GM12875 (cell line): ENCODE measurements around the gene SKAP1.
"Not testable (repeated sequence)": the region's sequence is repeated elsewhere in the genome, so short reads cannot be mapped to it uniquely, and the experiment has no call there.

Source experiments
- H3K4me3 ChIP-seq: one replicate; pipeline ENCODE4 v1.5.1; 2011; ENCODE audit warnings: low read depth, low read length, control low read depth
- TF ChIP-seq, protein P1 (sequence below): IDR thresholded peaks from 2 replicates; pipeline ENCODE4 v1.5.1; 2011; ENCODE audit warnings: low read depth, mild to moderate bottlenecking, control low read depth, inconsistent platforms, low read length, moderate library complexity, borderline replicate concordance; ENCODE audit not compliant: insufficient read depth

Gene SKAP1

GRCh38 chr17:48207776-48208544, 222.1 kb downstream of the SKAP1 start:
- TF ChIP-seq, protein P1, sequence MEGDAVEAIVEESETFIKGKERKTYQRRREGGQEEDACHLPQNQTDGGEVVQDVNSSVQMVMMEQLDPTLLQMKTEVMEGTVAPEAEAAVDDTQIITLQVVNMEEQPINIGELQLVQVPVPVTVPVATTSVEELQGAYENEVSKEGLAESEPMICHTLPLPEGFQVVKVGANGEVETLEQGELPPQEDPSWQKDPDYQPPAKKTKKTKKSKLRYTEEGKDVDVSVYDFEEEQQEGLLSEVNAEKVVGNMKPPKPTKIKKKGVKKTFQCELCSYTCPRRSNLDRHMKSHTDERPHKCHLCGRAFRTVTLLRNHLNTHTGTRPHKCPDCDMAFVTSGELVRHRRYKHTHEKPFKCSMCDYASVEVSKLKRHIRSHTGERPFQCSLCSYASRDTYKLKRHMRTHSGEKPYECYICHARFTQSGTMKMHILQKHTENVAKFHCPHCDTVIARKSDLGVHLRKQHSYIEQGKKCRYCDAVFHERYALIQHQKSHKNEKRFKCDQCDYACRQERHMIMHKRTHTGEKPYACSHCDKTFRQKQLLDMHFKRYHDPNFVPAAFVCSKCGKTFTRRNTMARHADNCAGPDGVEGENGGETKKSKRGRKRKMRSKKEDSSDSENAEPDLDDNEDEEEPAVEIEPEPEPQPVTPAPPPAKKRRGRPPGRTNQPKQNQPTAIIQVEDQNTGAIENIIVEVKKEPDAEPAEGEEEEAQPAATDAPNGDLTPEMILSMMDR = no peak
- no peak overlapping the region for H3K4me3 ChIP-seq

GRCh38 chr17:48207036-48207435, 223.0 kb downstream of the SKAP1 start:
- H3K4me3 ChIP-seq = not testable (repeated sequence)

GRCh38 chr17:48202959-48203358, 227.1 kb downstream of the SKAP1 start:
- no peak overlapping the region for H3K4me3 ChIP-seq
- TF ChIP-seq, protein P1 = no peak

GRCh38 chr17:48198950-48199541, 231.0 kb downstream of the SKAP1 start:
- TF ChIP-seq, protein P1 = no peak
- no peak overlapping the region for H3K4me3 ChIP-seq

DNA sequence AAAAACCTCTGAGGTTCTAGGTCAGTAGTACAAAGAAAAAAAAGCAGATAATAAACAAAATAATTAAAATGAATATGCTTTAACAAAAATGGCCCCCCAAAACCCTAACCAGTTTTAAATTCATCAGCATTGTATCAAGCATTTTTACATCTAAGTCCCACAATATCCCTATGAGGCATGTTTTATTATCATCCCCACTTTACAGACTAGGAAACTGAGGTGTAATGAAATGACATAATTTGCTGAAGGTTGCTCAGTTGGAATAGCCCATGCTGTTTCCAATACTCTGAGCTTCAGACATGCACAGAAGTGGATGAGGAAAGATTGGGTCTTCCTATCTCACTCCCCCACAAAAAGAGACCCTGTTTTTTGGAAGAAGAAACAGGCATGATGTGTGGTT, 234.1 kb downstream of the SKAP1 start:
- no peak overlapping the region for H3K4me3 ChIP-seq
- TF ChIP-seq, protein P1 = no peak

DNA sequence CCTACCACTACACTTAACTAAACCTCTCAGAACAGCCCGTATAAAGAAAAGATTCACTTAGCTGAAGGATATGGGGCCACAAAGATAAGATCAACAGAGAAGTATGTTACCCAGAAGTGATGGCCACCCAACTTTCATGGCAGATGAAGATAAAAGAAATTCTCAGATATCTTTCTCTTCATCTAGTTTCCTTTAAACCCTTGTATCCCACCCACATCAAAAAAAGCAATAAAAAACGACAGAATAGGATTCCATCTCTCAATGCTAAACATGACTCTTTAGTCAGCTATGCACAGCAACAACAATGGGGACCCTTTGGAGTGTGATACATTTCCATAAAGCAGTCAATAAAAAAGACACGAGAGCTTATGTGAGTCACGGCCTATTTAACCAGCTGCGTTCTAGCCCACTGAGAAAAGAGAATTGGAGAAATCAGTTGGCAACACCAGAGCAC, 235.9 kb downstream of the SKAP1 start:
- H3K4me3 ChIP-seq = no peak overlapping the region
- TF ChIP-seq, protein P1 = no peak

DNA sequence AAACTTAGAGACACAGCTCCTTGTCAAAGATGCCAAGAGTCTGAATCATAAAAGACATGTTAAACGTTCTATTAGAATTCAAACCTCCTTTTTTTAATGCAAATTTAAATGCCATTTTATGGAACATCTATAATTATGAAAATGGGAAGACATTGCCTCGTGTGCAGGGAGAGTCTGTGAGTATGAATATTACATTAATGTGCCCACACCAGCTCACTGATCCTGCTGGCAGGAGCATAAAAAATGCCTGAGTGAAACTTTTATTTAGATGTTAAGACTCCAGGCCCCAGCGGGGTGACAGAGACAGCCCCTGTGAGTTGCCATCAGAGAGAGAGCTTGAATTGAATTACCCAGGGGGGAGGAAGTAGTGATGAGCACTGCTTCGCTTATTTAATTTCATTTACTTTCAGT, 237.7 kb downstream of the SKAP1 start:
- H3K4me3 ChIP-seq = no peak overlapping the region

More for the DNA sequence above, 237.7 kb downstream of the SKAP1 start:
- TF ChIP-seq, protein P1 = no peak
